OCI-LY1 (cell line): Measurements from ENCODE around the gene CGAS.

Source experiments
- EZH2 ChIP-seq: fragments of 200-600 bp; sonication (generic), shearing (Covaris generic); IDR thresholded peaks from 2 replicates; pipeline ENCODE4 v1.8.0; 2017; ENCODE audit warnings: borderline replicate concordance, mixed run types, mild to moderate bottlenecking, antibody characterized with exemption, low read length, moderate library complexity, mixed read lengths
- TF ChIP-seq, protein P1 (sequence below): fragments of 200-600 bp; sonication (generic), shearing (Covaris generic); IDR thresholded peaks from 2 replicates; pipeline ENCODE4 v1.5.1; 2017; ENCODE audit warnings: mild to moderate bottlenecking, antibody characterized with exemption, low read length, moderate library complexity, mixed read lengths

- TF ChIP-seq, protein P1, sequence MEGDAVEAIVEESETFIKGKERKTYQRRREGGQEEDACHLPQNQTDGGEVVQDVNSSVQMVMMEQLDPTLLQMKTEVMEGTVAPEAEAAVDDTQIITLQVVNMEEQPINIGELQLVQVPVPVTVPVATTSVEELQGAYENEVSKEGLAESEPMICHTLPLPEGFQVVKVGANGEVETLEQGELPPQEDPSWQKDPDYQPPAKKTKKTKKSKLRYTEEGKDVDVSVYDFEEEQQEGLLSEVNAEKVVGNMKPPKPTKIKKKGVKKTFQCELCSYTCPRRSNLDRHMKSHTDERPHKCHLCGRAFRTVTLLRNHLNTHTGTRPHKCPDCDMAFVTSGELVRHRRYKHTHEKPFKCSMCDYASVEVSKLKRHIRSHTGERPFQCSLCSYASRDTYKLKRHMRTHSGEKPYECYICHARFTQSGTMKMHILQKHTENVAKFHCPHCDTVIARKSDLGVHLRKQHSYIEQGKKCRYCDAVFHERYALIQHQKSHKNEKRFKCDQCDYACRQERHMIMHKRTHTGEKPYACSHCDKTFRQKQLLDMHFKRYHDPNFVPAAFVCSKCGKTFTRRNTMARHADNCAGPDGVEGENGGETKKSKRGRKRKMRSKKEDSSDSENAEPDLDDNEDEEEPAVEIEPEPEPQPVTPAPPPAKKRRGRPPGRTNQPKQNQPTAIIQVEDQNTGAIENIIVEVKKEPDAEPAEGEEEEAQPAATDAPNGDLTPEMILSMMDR: no peak
- no peak for TF ChIP-seq EZH2
Measured at GRCh38 chr6:73388433-73388799, 63.7 kb downstream of the CGAS start.
